Hindlimb muscle (tissue), 1 donor: ENCODE data around the gene NENF. TPM values are rescaled to one million over a fixed set of nuclear protein-coding genes. Genes with fewer than 3 reads are reported as not detected.
A peak's percentile ranks its signal among the peaks of the same experiment; 100 is the strongest.
"Not testable (repeated sequence)": the region's sequence is repeated elsewhere in the genome, so short reads cannot be mapped to it uniquely, and the experiment has no call there.

Experiments used
- DNase-seq: peaks from one replicate; pipeline ENCODE4 v3.0.0-alpha.2; 2013
- polyA plus RNA-seq: library from polyadenylated mRNA; unstranded; fragments of 120-200 nt; gene quantifications from one replicate; pipeline ENCODE4 v1.2.1, GENCODE V29; 2013; ENCODE audit not compliant: insufficient read length

NENF gene
- polyA plus RNA-seq, 1 donor: 67.0 TPM

GRCh38 chr1:212461916-212462660 is 29.4 kb downstream of the NENF start:
- no peak for DNase-seq

- DNase-seq: no peak
These were observed 31.0 kb downstream of the NENF start for GRCh38 chr1:212463565-212464285.

DNA sequence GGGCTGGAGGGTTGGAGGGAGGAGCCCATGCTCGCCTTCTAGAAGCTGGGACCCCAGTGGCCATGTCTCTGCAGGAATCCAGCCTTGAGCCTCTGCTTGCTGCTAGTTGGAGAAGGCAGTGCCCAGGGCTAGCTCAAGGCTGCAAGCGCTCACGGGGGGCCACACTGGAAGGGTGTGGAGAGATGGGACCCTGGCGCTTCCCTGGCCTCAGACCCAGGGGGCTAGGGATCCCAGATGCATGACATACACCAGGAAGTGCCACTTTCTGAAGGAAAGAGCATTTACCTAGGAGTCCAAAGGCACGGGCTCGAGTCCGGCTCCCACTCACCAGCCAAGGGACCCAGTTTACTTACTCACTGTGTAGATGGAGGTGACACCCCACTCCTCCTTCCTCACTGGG is 32.6 kb downstream of the NENF start:
- no peak for DNase-seq

GRCh38 chr1:212466437-212466836 is 33.7 kb downstream of the NENF start:
- no peak for DNase-seq

DNA sequence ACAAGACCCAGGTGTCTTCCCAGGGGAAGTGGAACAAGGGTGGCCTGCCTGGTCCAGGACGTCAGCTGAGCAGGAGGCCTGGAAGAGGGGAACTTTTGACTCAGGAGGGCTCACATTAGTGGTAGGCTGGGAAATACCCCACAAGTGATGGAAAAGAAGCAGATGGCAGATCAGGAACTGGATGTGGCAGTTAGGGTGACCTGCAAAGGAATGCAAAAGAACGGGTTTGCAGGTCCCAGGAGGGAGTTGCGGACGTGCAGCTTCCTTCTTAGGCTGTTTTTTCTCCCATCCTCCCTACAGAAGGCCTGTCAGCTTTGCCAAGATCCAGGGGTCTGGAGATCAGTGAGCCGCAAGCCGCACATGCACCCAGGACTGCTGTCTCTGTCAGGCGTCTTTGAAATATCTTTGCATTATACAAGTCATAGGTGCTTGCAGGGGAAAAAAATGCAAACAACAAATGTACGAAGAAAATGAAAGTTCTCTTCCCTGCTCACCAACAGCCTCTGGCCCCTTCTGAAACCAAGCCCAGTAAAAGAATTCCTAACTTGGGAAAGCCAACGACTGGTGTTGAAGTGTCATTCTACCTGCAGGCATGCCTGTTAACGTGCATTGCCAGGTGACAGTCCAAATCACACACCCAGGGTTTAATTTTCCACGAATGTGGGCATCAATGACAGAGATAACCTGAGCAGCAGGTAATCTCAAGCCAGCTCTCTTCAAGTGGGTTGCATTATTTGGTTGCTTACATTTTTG is 34.4 kb downstream of the NENF start:
- DNase-seq: no peak

GRCh38 chr1:212467843-212468482 is 35.2 kb downstream of the NENF start:
- no peak for DNase-seq

DNA sequence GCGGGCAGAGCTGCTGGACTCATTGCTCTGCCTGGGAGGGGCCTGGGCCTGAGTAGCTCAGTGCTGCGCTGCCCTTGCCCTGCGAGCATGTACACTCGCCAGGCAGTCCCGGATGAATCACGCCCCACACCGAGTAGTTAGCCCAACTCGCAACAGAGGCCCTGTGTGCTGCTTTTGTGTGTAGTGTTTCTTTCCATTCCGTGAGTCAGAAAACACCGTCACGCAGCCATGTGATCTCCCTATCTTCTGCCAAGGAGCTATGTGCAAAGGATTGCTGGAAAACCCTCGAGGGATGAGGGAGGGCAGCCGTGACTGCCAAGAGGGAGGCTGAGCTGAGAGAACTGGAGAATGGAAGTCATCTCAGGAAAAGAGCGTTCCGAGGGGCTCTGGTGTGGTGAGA is 37.3 kb downstream of the NENF start:
- peak; percentile 87 for DNase-seq

DNA sequence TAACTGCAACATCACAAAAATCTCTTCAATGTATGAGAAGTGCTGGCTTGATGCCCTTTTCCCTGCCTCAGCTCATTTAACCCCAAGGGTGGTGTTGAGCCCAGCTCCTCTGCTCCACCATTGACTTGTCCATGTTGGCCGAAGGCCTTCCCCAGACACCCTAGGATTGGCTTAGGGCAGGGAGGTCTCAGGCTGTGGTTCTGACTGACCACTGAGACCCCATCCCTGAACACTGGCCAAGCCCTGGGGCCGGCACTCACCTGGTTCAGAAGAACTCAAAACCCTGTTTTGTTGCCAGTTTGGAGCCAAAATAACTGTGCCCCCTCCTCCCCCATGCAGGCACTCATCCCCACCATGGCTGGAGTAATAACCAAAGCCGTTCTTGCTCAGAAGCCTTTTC is 38.6 kb downstream of the NENF start:
- no peak for DNase-seq

DNA sequence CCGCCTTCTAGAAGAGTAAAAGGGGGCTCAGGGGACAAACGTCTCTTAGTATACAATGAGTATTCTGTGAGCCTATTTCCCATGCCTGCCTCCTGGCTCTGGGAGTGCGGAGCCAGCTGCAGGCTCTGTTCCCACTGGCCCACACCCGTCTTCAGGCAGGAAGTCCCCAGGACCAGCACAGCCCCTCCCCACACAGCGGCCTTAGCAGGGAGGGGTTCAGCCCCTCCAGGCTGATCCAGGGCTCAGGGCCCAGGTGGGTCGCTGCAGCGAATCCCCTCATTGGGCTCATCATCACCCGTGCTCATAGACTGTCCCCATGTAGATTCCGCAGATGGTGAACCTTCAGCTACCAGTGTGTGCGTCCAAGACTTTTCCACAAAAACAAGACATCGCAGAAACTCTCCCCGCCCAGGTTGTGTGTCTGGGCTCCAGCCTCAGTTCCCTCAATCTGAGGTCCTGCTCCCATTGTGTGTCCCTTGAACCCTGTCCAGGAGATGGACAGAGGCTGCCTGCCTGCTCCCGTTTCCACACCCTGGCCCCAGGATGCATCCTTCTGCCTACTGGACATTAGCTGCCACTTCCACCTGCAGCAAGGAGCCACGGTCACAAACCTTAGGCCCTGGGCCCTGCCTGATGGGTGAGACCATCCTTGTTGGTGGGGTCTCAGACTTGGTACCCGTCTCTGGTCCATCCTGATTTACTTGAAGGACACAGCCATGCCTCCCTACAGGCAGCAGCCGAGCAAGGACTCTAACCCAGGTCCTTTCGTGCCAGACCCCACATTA is 39.4 kb downstream of the NENF start:
- DNase-seq: no peak

GRCh38 chr1:212473729-212474128 is 41.0 kb downstream of the NENF start:
- DNase-seq: no peak

DNA sequence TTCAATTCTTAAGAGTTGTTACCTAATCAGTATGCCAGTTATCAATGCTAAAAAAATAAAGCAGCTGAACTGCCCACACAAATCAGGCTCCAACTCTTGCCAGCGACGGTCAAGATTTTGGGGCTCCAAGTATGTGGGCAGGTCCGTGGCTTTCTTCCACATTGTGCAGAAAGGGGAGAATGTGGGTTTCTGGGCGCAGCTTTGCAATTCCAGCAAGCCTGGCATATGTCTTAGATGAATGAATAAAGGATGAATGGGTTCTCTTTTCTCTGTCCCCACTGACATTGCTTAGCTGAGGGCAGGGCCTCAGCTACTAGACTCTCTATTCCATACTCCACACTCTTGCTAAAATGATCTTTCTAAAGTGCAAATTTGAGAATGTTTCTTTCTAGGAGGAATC is 42.4 kb downstream of the NENF start:
- no peak for DNase-seq

- DNase-seq: not testable (repeated sequence)
These were observed 43.1 kb downstream of the NENF start for GRCh38 chr1:212475831-212476230.

DNA sequence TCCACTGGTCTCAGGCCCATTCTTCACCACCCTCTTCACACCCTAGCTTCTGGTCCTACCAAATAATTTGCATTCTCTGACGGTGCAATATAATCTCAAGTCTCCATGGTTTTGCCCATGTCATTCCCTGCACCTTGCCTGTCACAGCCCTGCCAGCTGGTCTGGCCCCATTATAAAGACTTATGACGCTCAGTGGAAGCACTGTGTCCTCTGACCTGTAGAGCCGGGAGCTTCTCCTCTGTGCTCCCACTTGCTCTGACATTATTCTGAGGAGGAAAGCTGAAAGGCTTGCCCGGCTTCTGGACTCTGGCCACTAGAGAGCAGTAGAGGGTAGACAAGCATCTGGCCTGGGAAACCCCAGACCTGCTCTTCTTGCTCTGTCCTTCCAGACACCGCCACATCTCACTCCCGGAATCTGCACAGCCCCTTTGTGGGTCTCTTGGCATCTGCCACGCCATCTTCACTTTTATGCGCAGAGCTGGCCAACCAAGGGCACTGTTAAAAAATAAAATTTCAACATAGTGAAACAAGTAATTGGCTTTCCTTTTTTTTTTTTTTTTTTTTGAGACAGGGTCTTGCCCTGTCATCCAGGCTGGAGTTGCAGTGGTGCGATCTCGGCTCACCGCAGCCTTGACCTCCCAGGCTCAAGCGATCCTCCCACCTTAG is 44.4 kb downstream of the NENF start:
- peak; percentile 85 for DNase-seq

GRCh38 chr1:212477680-212478466 is 45.2 kb downstream of the NENF start:
- DNase-seq: no peak

- DNase-seq: no peak
These were observed 45.8 kb downstream of the NENF start for GRCh38 chr1:212478467-212479025.

DNA sequence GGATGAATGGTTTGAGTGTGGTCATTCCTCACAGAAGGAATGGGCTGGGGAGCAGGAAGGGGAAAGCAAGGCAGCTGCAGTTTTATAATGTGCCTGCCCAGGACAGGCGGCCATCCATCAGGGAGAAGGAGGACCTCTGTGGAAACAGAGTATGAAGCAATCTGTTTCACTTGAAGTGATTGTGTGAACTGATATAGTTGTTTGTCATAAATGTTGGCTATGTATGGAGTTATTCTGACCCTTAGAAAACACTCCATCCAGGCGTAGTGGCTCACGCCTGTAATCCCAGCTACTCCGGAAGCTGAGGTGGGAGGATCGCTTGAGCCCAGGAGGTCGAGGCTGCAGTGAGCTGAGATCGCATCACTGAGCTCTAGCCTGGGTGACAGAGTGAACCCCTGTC is 46.5 kb downstream of the NENF start:
- DNase-seq: no peak

DNA sequence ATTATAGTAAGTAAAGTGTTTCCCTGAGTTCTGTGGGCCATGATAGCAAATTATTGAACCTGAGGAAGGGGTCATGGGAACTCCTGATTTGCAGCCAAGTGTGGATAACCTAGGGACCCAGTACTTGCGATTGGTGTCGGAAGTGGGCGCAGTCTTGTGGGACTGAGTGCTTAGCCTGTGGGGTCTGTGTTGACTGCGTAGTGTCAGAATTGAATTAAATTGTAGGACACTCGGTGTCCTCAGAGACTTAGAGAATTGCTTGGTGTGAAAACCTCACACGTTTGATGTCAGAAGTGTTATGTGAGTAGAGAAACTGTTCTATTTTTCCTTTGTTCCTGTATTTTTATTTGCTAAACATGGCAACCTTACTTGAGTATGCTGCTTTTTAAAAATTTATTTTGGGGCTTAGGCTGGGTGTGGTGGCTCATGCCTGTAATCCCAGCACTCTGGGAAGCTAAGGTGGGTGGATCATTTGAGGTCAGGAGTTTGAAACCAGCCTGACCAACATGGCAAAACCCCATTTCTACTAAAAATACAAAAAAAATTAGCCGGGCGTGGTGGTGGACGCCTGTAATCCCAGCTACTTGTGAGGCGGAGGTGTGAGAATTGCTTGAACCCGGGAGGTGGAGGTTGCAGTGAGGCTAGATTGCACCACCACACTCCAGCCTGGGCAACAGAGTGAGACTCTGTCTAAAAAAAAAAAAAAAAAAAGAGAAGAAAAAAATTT is 48.2 kb downstream of the NENF start:
- not testable (repeated sequence) for DNase-seq

DNA sequence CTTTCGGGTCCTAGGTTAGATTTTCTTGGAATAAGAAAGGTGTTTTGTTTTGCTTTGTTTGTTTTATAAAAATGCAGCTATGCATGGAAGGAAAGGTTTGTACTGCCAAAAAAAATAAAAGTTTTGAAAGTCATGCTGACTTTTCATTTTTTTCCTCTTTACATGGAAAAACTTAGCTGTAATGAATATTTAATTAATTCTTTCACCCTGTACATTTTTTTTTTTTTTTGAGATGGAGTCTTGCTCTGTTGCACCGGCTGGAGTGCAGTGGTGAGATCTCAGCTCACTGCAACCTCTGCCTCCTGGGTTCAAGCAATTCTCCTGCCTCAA is 48.7 kb downstream of the NENF start:
- no peak for DNase-seq

- no peak for DNase-seq
These were observed 49.4 kb downstream of the NENF start for GRCh38 chr1:212482006-212482636.
